Measurements from ENCODE around the gene NELFB. TPM values are rescaled to one million over a fixed set of nuclear protein-coding genes. Genes with fewer than 3 reads are reported as not detected.

The NELFB gene
- total and polyA plus RNA-seq, 2 donors (not counting 1 experiment from before 2014, with no cell fraction given), result 53.7 to 55.8 TPM

DNA sequence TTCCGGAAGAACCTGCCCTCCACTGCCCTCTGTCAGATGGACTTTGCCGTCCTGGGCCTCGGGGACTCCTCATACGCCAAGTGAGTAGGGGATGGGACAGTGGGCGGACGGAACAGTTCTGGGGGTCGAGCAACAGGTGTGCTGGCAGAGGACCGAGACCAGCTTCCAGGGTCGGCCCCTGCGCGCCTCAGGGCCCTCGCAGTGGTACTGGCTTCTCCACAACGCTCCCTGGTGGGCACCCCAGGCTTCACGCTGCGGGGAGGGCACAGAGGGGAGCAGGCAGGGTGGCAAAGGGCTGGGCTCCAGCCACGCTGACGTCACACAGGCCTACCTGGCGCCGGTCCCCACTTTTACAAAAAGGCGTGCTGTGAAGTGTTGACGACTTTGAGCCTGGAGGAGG is 42.6 kb upstream of the NELFB start:
- no peak overlapping the region for H3K9ac ChIP-seq (ENCODE audit: low read length)
- peaks cover 4% of the 10 kb centered on the region for H3K79me2 ChIP-seq (ENCODE audit: control insufficient read depth, insufficient read depth, low read length)
- 93% methylated on average over 21 of the region's 21 CpGs for WGBS (ENCODE audit: insufficient coverage)
- peaks cover 1% of the 10 kb centered on the region for H3K4me1 Mint-ChIP-seq
- no peak overlapping the region for H3K27ac Mint-ChIP-seq
- no peaks in the 10 kb centered on the region for H4K20me1 ChIP-seq (ENCODE audit: control insufficient read depth, insufficient read depth, low read length, poor library complexity, severe bottlenecking)
- ChIA-PET POLR2A (no interaction called here), CTCF (no interaction called here)
- H3K27me3 Mint-ChIP-seq, result no peaks in the 10 kb centered on the region
- H3K4me3 Mint-ChIP-seq, result no peak overlapping the region
- no peaks in the 10 kb centered on the region for H3K9me3 Mint-ChIP-seq (ENCODE audit: insufficient read depth)
- no peak for DNase-seq
- no peaks in the 10 kb centered on the region for H3K36me3 ChIP-seq (replicated peaks in 1 of 2; ENCODE audit: control extremely low read depth in 1 of 2, control insufficient read depth in 1 of 2, extremely low read depth in 1 of 2, insufficient read depth in 2 of 2, low read length in 1 of 2)
- no peak overlapping the region for H3K4me3 ChIP-seq (ENCODE audit: control extremely low read depth in 1 of 5, extremely low read depth in 1 of 5, insufficient read depth in 1 of 5, low read depth in 2 of 5, low read length in 4 of 5)
- no peak for ATAC-seq (ENCODE audit: low read depth)
- H3K9me3 ChIP-seq (ENCODE audit: control extremely low read depth in 1 of 3, control insufficient read depth in 2 of 3, insufficient read depth in 1 of 3, low read length in 2 of 3), result no peaks in the 10 kb centered on the region
- H3K27me3 ChIP-seq (replicated peaks in 1 of 4; ENCODE audit: control extremely low read depth in 1 of 4, control insufficient read depth in 3 of 4, insufficient read depth in 4 of 4, low read length in 3 of 4), result no peaks in the 10 kb centered on the region
- intact Hi-C loops (cut with micrococcal nuclease), result no loop called here
- no peak overlapping the region for H3K4me2 ChIP-seq (replicated peaks; ENCODE audit: low read depth, low read length, poor library complexity, severe bottlenecking)
- H2AFZ ChIP-seq (ENCODE audit: insufficient read depth, low read depth, low read length, poor library complexity, severe bottlenecking), result no peak overlapping the region
- H3K4me1 ChIP-seq (ENCODE audit: control insufficient read depth in 2 of 2, insufficient read depth in 2 of 2, low read length in 2 of 2), result no peaks in the 10 kb centered on the region
- no peak for TF ChIP-seq EZH2 (IDR thresholded peaks at IDR 0.05; ENCODE audit: borderline replicate concordance, insufficient read depth, low read depth, low read length, poor library complexity, severe bottlenecking)
- TF ChIP-seq, protein P1, sequence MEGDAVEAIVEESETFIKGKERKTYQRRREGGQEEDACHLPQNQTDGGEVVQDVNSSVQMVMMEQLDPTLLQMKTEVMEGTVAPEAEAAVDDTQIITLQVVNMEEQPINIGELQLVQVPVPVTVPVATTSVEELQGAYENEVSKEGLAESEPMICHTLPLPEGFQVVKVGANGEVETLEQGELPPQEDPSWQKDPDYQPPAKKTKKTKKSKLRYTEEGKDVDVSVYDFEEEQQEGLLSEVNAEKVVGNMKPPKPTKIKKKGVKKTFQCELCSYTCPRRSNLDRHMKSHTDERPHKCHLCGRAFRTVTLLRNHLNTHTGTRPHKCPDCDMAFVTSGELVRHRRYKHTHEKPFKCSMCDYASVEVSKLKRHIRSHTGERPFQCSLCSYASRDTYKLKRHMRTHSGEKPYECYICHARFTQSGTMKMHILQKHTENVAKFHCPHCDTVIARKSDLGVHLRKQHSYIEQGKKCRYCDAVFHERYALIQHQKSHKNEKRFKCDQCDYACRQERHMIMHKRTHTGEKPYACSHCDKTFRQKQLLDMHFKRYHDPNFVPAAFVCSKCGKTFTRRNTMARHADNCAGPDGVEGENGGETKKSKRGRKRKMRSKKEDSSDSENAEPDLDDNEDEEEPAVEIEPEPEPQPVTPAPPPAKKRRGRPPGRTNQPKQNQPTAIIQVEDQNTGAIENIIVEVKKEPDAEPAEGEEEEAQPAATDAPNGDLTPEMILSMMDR (IDR thresholded peaks at IDR 0.05), result no peak
- no peak overlapping the region for H3K27ac ChIP-seq (ENCODE audit: low read length in 2 of 2)

- H3K4me1 ChIP-seq (ENCODE audit: control insufficient read depth in 2 of 2, insufficient read depth in 2 of 2, low read length in 2 of 2), result no peaks in the 10 kb centered on the region
- Mint-ChIP-seq H3K27ac (no peak overlapping the region), H3K9me3 (ENCODE audit: insufficient read depth) (no peaks in the 10 kb centered on the region), H3K4me1 (no peaks in the 10 kb centered on the region), H3K27me3 (no peaks in the 10 kb centered on the region), H3K4me3 (no peak overlapping the region)
- TF ChIP-seq EZH2 (IDR thresholded peaks at IDR 0.05; ENCODE audit: borderline replicate concordance, insufficient read depth, low read depth, low read length, poor library complexity, severe bottlenecking), result no peak
- TF ChIP-seq, protein P1 (IDR thresholded peaks at IDR 0.05), result no peak
- no peak for ATAC-seq (ENCODE audit: low read depth)
- DNase-seq, result no peak
- intact Hi-C loops (cut with micrococcal nuclease), result no loop called here
- 96% methylated on average over 47 of the region's 49 CpGs for WGBS (ENCODE audit: insufficient coverage)
- ChIA-PET CTCF (no interaction called here), POLR2A (interaction anchor here (1.2 kb wide), 1 partner anchor 10 kb away, joined by 4 read pairs; no protein-coding TSS in a partner anchor)
- H3K27me3 ChIP-seq (replicated peaks in 1 of 4; ENCODE audit: control extremely low read depth in 1 of 4, control insufficient read depth in 3 of 4, insufficient read depth in 4 of 4, low read length in 3 of 4), result no peaks in the 10 kb centered on the region
- H3K9ac ChIP-seq (ENCODE audit: low read length), result no peak overlapping the region
- peaks cover 3% of the 10 kb centered on the region for H3K79me2 ChIP-seq (ENCODE audit: control insufficient read depth, insufficient read depth, low read length)
- no peaks in the 10 kb centered on the region for H3K9me3 ChIP-seq (ENCODE audit: control extremely low read depth in 1 of 3, control insufficient read depth in 2 of 3, insufficient read depth in 1 of 3, low read length in 2 of 3)
- H3K4me2 ChIP-seq (replicated peaks; ENCODE audit: low read depth, low read length, poor library complexity, severe bottlenecking), result no peak overlapping the region
- no peaks in the 10 kb centered on the region for H4K20me1 ChIP-seq (ENCODE audit: control insufficient read depth, insufficient read depth, low read length, poor library complexity, severe bottlenecking)
- no peak overlapping the region for H2AFZ ChIP-seq (ENCODE audit: insufficient read depth, low read depth, low read length, poor library complexity, severe bottlenecking)
- H3K27ac ChIP-seq (ENCODE audit: low read length in 2 of 2), result no peak overlapping the region
- H3K36me3 ChIP-seq (replicated peaks in 1 of 2; ENCODE audit: control extremely low read depth in 1 of 2, control insufficient read depth in 1 of 2, extremely low read depth in 1 of 2, insufficient read depth in 2 of 2, low read length in 1 of 2), result no peaks in the 10 kb centered on the region
- no peak overlapping the region for H3K4me3 ChIP-seq (ENCODE audit: control extremely low read depth in 1 of 5, extremely low read depth in 1 of 5, insufficient read depth in 1 of 5, low read depth in 2 of 5, low read length in 4 of 5)
Observed at GRCh38 chr9:137213160-137214060, 41.7 kb upstream of the NELFB start.

Data from B cell (primary cell).